CD4-positive, alpha-beta T cell treated with Interleukin-21 for 1 hour (primary cell): ENCODE measurements around the gene RIC3.

Source experiments
- DNase-seq: peaks from one replicate; pipeline ENCODE4 v3.0.0-alpha.2; 2020

RIC3 gene

GRCh38 chr11:8086001-8086479, 82.8 kb downstream of the RIC3 start:
- DNase-seq: no peak

DNA sequence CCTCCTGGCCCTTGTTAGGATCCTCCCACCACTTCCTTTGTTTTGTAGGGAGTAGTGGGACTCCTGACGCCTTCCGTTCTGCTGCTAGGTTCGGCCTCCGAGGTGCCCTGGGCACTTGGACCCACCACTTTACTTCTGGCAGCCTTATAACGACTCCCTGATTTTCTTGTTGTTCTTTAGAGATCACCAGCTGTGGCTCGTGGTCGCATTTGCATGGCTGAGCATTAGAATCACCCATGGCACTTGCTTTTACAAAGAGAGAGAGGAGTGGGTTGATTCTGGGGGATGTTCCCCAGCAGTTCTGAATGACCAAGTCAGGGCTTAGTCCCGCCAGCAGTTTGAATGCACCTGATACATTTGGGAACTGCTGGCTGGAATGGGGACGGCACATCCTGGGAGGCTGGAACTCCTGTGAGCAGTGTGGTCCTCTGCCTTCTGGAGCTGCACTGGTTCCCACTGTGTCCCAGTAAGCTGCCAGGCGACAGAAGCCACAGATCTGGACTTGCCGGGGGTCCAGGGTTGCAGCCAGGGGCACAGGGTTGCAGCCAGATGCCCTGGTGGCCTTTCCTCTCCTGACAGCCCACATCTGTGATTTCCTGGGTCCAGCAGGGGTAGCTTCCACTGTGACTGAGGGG, 83.7 kb downstream of the RIC3 start:
- no peak for DNase-seq

DNA sequence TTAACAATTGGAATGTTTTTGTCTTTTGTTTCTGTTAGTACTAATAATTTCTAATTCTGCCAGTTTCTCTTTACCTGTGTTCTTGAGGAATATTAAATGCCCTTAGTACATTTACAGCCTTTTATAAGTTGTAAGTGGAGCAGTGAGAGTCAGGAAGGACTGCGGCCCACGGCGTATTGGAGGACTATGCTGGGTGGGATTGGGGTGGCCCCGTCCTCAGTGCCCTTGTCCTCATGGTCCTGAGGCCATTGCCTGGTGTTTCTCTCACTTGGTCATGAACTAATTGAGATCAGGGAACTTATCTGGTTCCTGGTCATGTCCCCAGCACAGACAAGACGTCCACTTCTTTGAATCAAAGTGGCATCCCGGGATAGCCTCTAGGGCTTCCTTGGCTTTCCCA, 84.5 kb downstream of the RIC3 start:
- DNase-seq: no peak

- no peak for DNase-seq
Measured at GRCh38 chr11:8083871-8084281, 84.9 kb downstream of the RIC3 start.

GRCh38 chr11:8083088-8083395, 85.8 kb downstream of the RIC3 start:
- no peak for DNase-seq

DNA sequence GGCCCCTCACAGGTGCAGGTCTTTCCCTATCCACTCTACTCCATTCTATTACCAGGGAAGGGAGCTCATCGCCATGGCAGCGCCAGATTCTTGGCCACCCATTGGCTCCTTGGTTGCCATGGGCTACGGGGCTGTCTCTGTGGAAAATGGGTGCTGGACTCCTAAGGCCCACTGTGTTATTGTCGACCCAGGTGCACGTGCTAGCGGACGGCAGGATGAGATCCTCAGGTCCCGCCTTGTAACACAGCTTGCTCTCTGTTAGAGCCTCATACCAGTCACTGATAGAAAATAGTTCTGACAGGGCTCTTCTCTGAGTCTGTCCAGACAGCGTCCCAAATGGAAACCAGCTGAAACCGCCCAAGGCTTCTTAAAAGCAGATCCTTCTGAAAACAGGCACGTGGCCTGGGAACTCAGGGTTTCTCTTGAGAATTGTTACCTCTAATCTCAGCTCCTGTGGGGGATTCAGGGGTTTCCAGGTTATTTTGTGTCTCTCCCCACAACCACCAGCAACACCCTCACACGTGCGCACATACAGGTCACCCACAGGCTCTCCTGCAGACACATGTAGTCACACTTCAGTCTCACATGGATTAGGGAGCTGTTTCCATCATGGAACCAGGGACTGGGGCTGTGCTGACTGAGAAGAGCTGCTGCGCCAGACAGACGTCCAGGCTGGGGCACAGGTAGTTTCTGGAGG, 86.3 kb downstream of the RIC3 start:
- no peak for DNase-seq

GRCh38 chr11:8081591-8082250, 87.1 kb downstream of the RIC3 start:
- DNase-seq: no peak

DNA sequence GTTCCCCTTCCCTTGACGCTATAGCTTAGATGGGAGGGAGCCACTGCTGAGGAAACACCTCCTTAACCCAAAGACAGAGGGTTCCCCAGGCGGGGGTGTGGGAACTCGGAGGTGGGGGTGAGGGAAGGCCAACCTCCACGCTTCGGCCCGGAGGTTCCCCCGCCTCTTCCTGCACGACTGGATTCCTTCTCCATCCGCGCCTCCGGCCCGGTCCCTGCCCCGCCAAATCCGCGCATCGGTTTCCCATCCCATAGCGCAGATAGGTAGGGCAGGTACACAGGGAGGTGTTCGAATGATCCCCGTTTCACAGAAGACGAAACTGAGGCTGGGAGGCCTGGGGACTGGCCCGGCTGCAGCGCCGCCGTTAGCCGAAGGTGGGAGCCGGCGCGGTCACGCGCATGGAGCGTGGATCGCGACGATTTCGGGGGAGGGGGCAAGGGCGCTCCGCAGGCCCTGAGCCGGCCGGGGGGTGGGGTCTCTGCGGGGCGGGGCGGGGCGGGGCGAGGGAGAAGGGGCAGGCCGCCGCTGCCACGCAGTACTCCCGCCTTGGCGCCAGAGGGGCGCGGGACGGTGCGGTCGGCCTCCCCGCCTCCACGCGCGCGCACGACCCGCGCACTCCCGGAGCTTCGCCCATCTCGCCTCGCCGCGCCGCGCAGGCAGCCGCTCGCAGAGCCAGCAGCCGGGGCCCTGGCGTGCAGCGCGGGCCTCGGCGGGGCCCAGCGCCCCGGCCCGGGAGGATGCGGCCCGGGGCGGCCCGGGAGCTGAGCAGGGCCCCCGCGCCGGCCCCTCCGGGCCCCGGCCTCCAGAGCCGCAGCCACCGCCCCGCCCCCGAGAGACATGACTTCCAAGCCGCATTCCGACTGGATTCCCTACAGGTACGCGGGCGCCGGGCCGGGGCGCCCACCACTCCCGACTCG, 87.9 kb downstream of the RIC3 start, which contains the start of gene TUB:
TUB (plus strand) TSS at position 538 of the 917 bp plus-strand sequence; CDS start at position 838, 300 bp downstream.
- DNase-seq: no peak

- DNase-seq: no peak
Measured at GRCh38 chr11:8080069-8080670, 88.7 kb downstream of the RIC3 start.

DNA sequence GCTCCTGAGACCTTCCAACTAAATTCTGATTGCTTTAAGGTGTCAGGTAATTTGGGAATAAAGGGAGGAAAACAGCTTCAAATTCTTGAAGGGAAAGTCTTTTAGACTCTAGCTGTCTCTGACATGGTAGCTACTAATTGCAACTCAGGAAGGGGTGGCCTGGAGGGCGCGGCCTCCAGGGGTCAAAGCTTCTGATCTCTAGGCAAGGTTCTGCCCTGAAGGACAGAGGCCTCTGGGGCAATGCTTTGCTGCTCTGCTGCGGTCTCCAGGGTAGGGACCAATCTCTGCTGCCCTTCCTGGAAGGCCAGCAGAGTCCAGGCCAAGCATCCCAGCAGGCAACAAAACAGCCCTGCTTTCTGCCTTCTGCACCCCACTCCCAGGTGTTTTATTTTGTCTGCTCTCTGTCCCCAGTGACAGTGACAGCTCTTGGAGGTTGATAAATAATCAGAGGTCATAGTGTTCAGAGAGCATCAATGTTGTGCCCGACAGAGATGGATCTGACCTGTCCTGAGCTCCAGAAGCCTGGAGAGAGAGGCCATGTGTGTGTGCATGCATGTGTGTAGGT, 89.6 kb downstream of the RIC3 start:
- no peak for DNase-seq

DNA sequence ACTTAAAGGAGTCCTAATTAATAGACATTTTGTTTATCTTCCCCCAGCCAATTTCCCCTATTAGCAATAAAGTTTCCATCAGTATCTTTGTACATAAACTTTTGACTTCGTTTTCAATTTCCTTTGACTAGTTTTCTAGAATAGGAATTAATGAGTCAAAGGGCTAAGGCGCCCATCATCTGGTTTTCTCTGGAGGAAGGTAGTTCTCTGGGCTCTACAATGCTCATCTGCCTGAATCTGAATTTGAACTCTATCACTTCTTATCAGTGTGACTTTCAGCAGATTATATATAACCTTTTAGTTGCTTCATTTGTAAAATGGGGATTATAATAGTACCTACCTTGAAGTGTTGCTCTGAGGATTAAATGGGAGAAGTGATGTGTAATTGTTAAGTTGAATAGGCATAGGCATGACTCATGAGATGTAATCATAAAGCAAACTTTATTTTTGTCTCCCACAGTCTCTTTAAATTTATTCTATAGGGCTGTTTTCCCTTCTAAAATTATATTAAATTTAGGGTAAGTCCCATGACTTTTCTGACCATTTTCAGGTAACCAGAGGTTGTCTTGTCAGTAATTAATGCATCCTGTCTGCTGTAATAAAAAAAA, 93.6 kb downstream of the RIC3 start:
- no peak for DNase-seq

DNA sequence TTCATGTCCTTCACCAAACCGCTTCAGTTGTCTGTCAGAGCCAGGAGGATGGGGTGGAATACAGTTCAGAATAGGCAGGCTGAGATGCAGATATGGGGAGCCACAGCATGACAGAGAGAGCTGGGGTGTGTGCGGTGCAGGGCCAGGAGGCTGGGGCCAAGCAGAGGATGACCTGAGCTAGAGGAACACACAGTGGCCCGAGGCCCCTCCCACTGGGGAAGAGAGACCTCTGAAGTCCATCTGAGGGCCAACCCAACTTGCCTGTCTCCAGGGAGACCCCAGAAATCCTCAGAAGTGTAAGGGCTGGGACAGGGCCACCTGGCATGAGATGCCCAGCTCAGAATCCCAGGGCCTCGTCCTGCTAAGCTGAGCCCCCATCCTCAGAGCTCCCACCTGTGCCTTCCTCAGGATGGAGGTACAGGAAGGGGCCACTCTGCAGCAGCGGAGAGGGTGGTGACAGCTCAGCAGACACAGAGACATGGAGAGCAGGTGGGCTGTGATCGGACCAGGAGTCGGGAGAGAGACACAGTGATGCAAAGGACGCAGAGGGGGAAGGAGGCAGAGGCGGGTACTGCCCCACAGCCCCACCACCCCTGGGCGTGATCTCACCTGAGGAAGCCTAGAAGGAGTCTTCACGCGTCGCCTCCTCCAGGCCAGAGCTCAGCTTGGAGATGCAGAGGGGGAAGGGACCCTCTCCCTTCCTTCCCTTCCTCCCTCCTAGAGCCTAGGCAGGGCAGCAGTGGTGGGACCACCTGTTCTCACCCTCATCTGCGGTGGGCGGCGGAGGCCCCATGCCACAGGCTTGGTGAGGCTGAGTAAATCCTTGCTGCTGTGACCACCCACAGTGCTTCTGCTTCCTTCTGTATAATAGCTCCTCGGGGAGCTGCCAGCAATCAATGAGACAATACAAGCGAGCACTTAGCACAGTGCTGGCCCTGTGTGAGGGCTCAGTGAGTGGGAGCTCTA, 96.9 kb downstream of the RIC3 start:
- DNase-seq: no peak

DNA sequence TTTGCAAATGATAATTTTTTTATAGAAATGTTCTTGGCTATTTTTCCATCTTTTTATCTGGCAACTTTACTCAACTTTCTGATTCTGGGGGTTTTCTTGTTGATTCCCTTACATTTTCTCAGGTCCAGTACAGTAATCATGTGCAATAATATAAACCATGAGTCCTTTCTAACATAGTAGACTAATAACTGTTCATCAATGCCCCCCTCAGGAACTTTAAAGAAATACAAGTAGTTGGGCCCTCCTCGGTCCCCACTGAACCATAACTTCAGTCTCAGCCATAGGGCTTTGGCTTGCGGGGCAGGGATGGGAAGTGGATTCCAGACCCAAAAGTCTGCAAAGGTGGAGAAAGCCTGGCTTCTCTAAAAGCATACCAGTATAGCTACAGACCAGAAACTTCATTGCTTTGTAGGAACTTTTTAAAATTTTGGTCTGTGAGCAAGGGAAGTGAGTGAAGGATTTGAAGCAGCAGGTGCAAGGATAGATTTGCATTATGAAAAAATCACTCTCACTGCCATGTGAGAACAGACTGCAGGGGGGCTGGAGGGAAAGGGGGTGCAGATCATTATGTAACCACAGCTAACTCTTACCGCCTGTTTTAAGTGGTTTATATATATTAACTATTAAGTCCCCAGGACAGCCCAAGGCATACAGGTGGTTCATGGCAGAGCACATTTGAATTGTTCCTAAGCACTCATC, 98.3 kb downstream of the RIC3 start:
- DNase-seq: peak; percentile 9

- no peak for DNase-seq
Measured at GRCh38 chr11:8069771-8070170, 99.1 kb downstream of the RIC3 start.

- DNase-seq: no peak
Measured at GRCh38 chr11:8068605-8069221, 100.1 kb downstream of the RIC3 start.

DNA sequence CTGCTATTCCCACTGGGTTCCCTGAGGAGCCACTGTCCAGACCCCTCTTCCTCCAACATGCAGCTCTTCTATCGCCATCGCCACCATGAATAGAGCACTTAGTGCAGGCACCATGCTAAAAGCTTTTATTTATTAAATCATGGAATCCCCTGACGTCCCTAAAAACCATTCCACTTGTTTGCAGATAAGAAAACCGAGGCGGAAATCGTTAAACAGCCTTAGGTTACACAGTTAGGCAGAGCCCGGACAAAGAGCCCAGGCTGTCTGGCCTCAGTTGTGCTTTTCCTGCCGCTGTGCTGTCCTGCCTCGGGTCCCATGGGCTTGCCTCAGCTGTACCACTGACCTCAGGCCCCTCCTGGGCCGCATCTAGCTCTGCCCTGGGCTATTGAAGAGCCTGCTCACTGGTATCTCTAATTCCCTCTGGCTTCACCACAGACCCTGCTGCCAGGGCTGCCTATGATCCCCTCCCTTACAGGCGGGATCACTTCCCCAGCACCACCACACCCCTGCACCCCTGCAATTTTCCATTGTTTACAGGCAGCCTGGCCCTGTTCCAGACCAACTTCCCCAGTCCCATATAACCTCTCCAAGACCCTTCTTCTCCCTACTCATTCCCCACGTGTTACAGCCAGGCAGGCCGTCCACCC, 100.8 kb downstream of the RIC3 start:
- no peak for DNase-seq

- DNase-seq: no peak
Measured at GRCh38 chr11:8067567-8067928, 101.3 kb downstream of the RIC3 start.

- DNase-seq: no peak
Measured at GRCh38 chr11:8066911-8067455, 101.8 kb downstream of the RIC3 start.
